Transverse colon (tissue), 4 donors: Measurements from ENCODE around the gene CFHR5. TPM values are rescaled to one million over a fixed set of nuclear protein-coding genes. Genes with fewer than 3 reads are reported as not detected.
"Not testable (repeated sequence)": the region's sequence is repeated elsewhere in the genome, so short reads cannot be mapped to it uniquely, and the experiment has no call there.

Experiments used
- DNase-seq: peaks from one replicate; pipeline ENCODE4 v3.0.0-alpha.2; 2019
- H3K27ac ChIP-seq, 4 donors: fragments of 200-600 bp; sonication (generic); 2 replicates each; pipeline ENCODE4 v1.5.1; 2016 to 2018; ENCODE audit warnings: inconsistent platforms in 4 of 4
- H3K27me3 ChIP-seq: fragments of 200-600 bp; sonication (generic); 2 replicates; pipeline ENCODE4 v1.5.1; 2017; ENCODE audit warnings: inconsistent platforms
- H3K36me3 ChIP-seq, 4 donors: fragments of 200-600 bp; sonication (generic); 2 replicates each; pipeline ENCODE4 v1.5.1; 2017 to 2019; ENCODE audit warnings: inconsistent platforms in 4 of 4
- H3K4me1 ChIP-seq, 4 donors: fragments of 200-600 bp; sonication (generic); 2 replicates each; pipeline ENCODE4 v1.5.1; 2017 to 2020; ENCODE audit warnings: inconsistent platforms in 4 of 4
- H3K4me3 ChIP-seq, 4 donors: fragments of 200-600 bp; sonication (generic); 1 replicate in 1 of 4; 2 replicates in 3 of 4; pipeline versions ENCODE4 v1.5.1 to v1.6.1; 2017 to 2019; ENCODE audit warnings: inconsistent platforms in 4 of 4
- H3K9me3 ChIP-seq, 2 donors: fragments of 200-600 bp; sonication (generic); 2 replicates each; pipeline ENCODE4 v1.5.1; 2017 to 2019; ENCODE audit warnings: inconsistent platforms in 2 of 2
- CTCF ChIP-seq, 5 experiments: fragments of 200-600 bp in 3 of 5; fragments of 450-650 bp in 2 of 5; sonication (generic) in 3 of 5; IDR thresholded peaks; 1 replicate in 2 of 5; 2 replicates in 3 of 5; pipeline ENCODE4 v1.5.1; 2016 to 2017; ENCODE audit warnings: antibody characterized with exemption in 5 of 5, inconsistent platforms in 3 of 5, mild to moderate bottlenecking in 2 of 5, moderate library complexity in 1 of 5
- EP300 ChIP-seq: sonication (generic); formaldehyde crosslinking; IDR thresholded peaks from one replicate; pipeline ENCODE4 v1.6.1; 2017; ENCODE audit warnings: antibody characterized with exemption, low read depth
- POLR2A ChIP-seq: fragments of 450-650 bp; IDR thresholded peaks from one replicate; pipeline ENCODE4 v1.6.1; 2016; ENCODE audit warnings: antibody characterized with exemption, mild to moderate bottlenecking, moderate library complexity
- POLR2AphosphoS5 ChIP-seq, 3 donors: sonication (generic); formaldehyde crosslinking; IDR thresholded peaks; one replicate each; pipeline ENCODE4 v1.6.1; 2016; ENCODE audit warnings: antibody characterized with exemption in 3 of 3
- WGBS, 2 donors: methylation state at CpG; one replicate each; pipeline ENCODE4 v1.1.5; 2018; ENCODE audit warnings: low coverage in 1 of 2; 5-methylcytosine and 5-hydroxymethylcytosine counted together
- in situ Hi-C, 4 donors: fragments of 200-750 bp; cut with MboI; loops; one replicate each; pipeline versions ENCODE4 v1.15.0 to v1.15.1; 2017; ENCODE audit warnings: low sequenced_read_pairs in 3 of 4, low pct_ligation_motif_present in 1 of 4, low pct_unique_long_range_greater_than_20kb in 1 of 4
- intact Hi-C: fragments of 100-400 bp; cut with DNase I; formaldehyde crosslinking; loops from one replicate; pipeline ENCODE4 v1.15.1; 2023; ENCODE audit warnings: low total_unique reads
- total RNA-seq, 4 donors: library from RNA; depleted of rRNA; stranded (reverse); fragments of >200 nt; gene quantifications; one replicate each; pipeline ENCODE4 v1.1.0, GENCODE V29; 2016

The CFHR5 gene
- total RNA-seq: not detected

DNA sequence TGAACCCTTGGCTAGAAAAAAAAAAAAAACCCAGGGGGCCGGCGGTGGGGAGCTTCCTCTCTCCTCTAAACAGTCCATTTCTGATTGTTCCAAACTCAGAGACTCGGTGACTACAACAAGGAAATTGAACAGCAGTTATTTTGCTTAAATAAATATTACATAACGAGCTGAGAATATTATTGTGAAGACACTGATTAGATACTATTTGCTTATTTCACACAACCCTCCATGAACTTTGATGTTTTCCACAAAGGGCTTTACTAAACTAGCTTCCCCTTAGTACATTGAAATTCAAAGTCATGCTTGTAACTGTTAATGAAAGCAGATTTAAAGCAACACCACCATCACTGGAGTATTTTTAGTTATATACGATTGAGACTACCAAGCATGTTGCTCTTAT lies at the start of gene CFHR5:
Gene CFHR5 (plus strand): TSS at position 279 of the 400 bp plus-strand sequence. CDS start 109 bp downstream, at position 388.
- no peaks in the 10 kb centered on the region for H3K27me3 ChIP-seq
- no peaks in the 10 kb centered on the region for H3K9me3 ChIP-seq
- no peaks in the 10 kb centered on the region for H3K36me3 ChIP-seq
- no peak within 1 kb of the TSS for H3K4me3 ChIP-seq
- in situ Hi-C loops (no loop called here), intact Hi-C loops (no loop called here)
- TF ChIP-seq EP300 (no peak), CTCF (IDR thresholded peaks at IDR 0.05) (no peak), POLR2A (no peak), POLR2AphosphoS5 (IDR thresholded peaks at IDR 0.05) (no peak)
- H3K4me1 ChIP-seq: no peaks in the 10 kb centered on the region
- DNase-seq: no peak
- 33 to 45% methylated on average over 5 of the region's 5 CpGs for WGBS, 2 donors
- no peak within 1 kb of the TSS for H3K27ac ChIP-seq

- intact Hi-C loops, DNase-seq, H3K27me3 ChIP-seq, H3K4me1 ChIP-seq, H3K27ac ChIP-seq, H3K36me3 ChIP-seq, H3K9me3 ChIP-seq, in situ Hi-C loops, H3K4me3 ChIP-seq: not testable (repeated sequence)
- 71 to 93% methylated on average over 2 of the region's 2 CpGs for WGBS, 2 donors
Measured at GRCh38 chr1:196932853-196933252, 44.5 kb upstream of the CFHR5 start.

DNA sequence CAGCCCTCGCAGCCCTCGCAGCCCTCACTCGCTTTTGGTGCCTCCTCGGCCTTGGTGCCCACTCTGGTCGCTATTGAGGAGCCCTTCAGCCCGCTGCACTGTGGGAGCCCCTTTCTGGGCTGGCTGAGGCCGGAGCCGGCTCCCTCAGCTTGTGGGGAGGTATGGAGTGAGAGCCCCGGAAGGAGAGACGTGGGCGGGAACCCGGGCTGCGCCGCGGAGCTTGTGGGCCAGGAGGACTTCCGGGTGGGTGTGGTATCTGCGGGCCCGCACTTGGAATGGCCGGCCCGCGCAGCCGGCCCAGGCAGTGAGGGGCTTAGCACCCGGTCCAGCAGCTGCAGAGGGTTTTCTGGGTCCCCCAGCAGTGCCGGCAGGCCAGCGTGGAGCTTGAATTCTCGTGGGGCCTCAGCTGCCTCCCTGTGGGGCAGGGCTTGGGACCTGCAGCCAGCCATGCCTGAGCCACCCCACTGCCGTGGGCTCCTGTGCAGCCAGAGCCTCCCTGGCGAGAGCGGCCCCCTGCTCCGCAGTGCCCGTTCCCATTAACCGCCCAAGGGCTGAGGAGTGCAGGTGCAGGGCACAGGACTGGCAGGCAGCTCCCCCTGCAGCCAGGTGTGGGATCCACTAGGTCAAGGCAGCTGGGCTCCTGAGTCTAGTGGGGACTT lies 43.7 kb upstream of the CFHR5 start:
- WGBS, 2 donors: 82 to 86% methylated on average over 4 to 17 of the region's 32 CpGs
- H3K36me3 ChIP-seq: no peaks in the 10 kb centered on the region
- no peak overlapping the region for H3K27ac ChIP-seq
- H3K4me1 ChIP-seq: no peaks in the 10 kb centered on the region
- H3K27me3 ChIP-seq: no peaks in the 10 kb centered on the region
- intact Hi-C loops (no loop called here), in situ Hi-C loops (no loop called here)
- no peaks in the 10 kb centered on the region for H3K9me3 ChIP-seq
- TF ChIP-seq EP300 (no peak), POLR2A (no peak), CTCF (IDR thresholded peaks at IDR 0.05) (no peak), POLR2AphosphoS5 (IDR thresholded peaks at IDR 0.05) (no peak)
- H3K4me3 ChIP-seq: no peak overlapping the region
- no peak for DNase-seq

DNA sequence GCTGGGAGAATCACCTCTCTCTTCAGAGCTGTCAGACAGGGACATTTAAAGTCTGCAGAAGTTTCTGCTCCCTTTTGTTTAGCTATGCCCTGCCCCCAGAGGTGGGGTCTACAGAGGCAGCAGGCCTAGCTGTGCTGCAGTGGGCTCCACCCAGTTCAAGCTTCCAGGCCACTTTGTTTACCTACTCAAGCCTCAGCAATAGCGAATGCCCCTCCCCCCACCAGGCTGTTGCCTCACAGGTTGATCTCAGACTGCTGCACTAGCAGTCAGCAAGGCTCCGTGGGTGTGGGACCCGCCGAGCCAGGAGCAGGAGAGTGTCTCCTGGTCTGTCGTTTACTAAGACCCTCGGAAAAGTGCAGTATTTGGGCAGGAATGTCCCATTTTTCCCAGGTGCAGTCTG lies 35.9 kb upstream of the CFHR5 start:
- H3K36me3 ChIP-seq, H3K4me3 ChIP-seq, H3K27me3 ChIP-seq, H3K4me1 ChIP-seq, intact Hi-C loops, in situ Hi-C loops, H3K27ac ChIP-seq, DNase-seq, H3K9me3 ChIP-seq: not testable (repeated sequence)
- WGBS, 2 donors: 70% methylated on average over 6 of the region's 6 CpGs; no CpG with 5 or more reads in 1 of the 2 donors

DNA sequence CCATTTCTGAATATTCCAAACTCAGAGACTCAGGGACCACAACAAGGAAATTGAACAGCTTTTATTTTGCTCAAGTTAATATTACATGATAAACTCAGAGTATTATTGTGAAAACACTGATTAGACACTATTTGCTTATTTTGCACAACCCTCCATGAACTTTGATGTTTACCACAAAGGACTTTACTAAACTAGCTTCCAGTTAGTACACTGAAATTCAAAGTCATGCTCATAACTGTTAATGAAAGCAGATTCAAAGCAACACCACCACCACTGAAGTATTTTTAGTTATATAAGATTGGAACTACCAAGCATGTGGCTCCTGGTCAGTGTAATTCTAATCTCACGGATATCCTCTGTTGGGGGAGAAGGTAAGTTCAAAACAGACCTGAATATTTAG lies 33.8 kb upstream of the CFHR5 start, which contains the start of gene CFHR2:
Gene CFHR2 (plus strand): TSS at position 171 of the 400 bp plus-strand sequence. CDS start 143 bp downstream, at position 314.
- H3K4me1 ChIP-seq, H3K36me3 ChIP-seq, DNase-seq, intact Hi-C loops, in situ Hi-C loops, H3K9me3 ChIP-seq, H3K27me3 ChIP-seq, H3K4me3 ChIP-seq, H3K27ac ChIP-seq: not testable (repeated sequence)
- WGBS, 2 donors: no CpG with 5 or more reads among the region's 1 CpG
